HCT116 (cell line): ENCODE data around the gene COMMD3. TPM values are rescaled to one million over a fixed set of nuclear protein-coding genes. Genes with fewer than 3 reads are reported as not detected.

Experiments used
- ATAC-seq: fragments of 200-7000 bp; cut with Tn5 transposase; 2 replicates; pipeline ENCODE4 v1.9.1; 2020; ENCODE audit warnings: mild to moderate bottlenecking, moderate library complexity
- BruUV-seq: library from RNA; stranded (reverse); fragments of 400-500 nt; replicated peaks from 2 replicates; lab custom pipeline; 2021; lab: Mats Ljungman, UMichigan
- CTCF ChIA-PET: fragments of 300-600 bp; sonication (Branson Sonifier 250); formaldehyde crosslinking; loops from one replicate; lab custom pipeline; 2021; ENCODE audit warnings: antibody characterized with exemption; lab: Charles Lee
- POLR2A ChIA-PET: fragments of 300-600, 350-600 bp; sonication (Branson Sonifier 250); formaldehyde crosslinking; loops from one replicate; lab custom pipeline; 2021; ENCODE audit warnings: antibody characterized with exemption; lab: Charles Lee
- RAD21 ChIA-PET, 2 experiments: fragments of 300-600 bp; sonication (Branson Sonifier 250); formaldehyde crosslinking; loops; one replicate each; lab custom pipeline; 2023; ENCODE audit warnings: low total read pairs in 2 of 2; ENCODE audit not compliant: uncharacterized antibody in 2 of 2, unreplicated experiment in 2 of 2, low non-redundant PET in 1 of 2; lab: Charles Lee
- DNase-seq: peaks from one replicate; pipeline ENCODE4 v3.0.0-alpha.2; 2010; ENCODE audit warnings: low read depth, low spot score
- H2AFZ ChIP-seq: fragments of 200-600 bp; shearing (Covaris generic), sonication (generic); 2 replicates; pipeline ENCODE4 v1.6.1; 2017; ENCODE audit warnings: low read depth, mixed run types, mixed read lengths, antibody characterized with exemption, low read length; ENCODE audit not compliant: poor library complexity, severe bottlenecking
- H3K27ac ChIP-seq: 2 replicates; pipeline ENCODE4 v1.5.1; 2012; ENCODE audit warnings: low read depth, low read length
- H3K27me3 ChIP-seq: fragments of 200-600 bp; sonication (generic); 2 replicates; pipeline ENCODE4 v1.6.1; 2016; ENCODE audit warnings: mixed run types, low read length, mixed read lengths; ENCODE audit not compliant: insufficient read depth
- H3K36me3 ChIP-seq, 2 experiments: fragments of 200-500 bp in 1 of 2; fragments of 200-600 bp in 1 of 2; sonication (Bioruptor generic) in 1 of 2; sonication (generic) in 1 of 2; 2 replicates each; pipeline versions ENCODE4 v1.5.1 to v1.6.1; 2014 to 2016; ENCODE audit warnings: low read length in 2 of 2, inconsistent platforms in 1 of 2, mixed read lengths in 1 of 2, mixed run types in 1 of 2; ENCODE audit not compliant: insufficient read depth in 2 of 2, control insufficient read depth in 1 of 2
- H3K4me1 ChIP-seq, 2 experiments: fragments of 200-600 bp in 1 of 2; sonication (generic) in 1 of 2; 2 replicates each; pipeline versions ENCODE4 v1.5.1 to v1.6.1; 2012 to 2017; ENCODE audit warnings: low read length in 2 of 2, inconsistent platforms in 1 of 2, mild to moderate bottlenecking in 1 of 2, mixed read lengths in 1 of 2, mixed run types in 1 of 2, moderate library complexity in 1 of 2; ENCODE audit not compliant: insufficient read depth in 2 of 2, control insufficient read depth in 1 of 2
- H3K4me2 ChIP-seq: fragments of 200-600 bp; sonication (generic); 2 replicates; pipeline ENCODE4 v1.6.1; 2017; ENCODE audit warnings: mixed run types, low read length, mixed read lengths
- H3K4me3 ChIP-seq, 2 experiments: fragments of 200-600 bp in 1 of 2; sonication (generic) in 1 of 2; replicated peaks in 1 of 2; 2 replicates each; pipeline ENCODE4 v1.5.1; 2011 to 2016; ENCODE audit warnings: low read length in 2 of 2, control low read depth in 1 of 2, low read depth in 1 of 2, mild to moderate bottlenecking in 1 of 2, mixed read lengths in 1 of 2, mixed run types in 1 of 2
- H3K79me2 ChIP-seq: fragments of 200-600 bp; sonication (generic); 2 replicates; pipeline ENCODE4 v1.6.1; 2017; ENCODE audit warnings: mild to moderate bottlenecking, mixed run types, low read length, moderate library complexity, mixed read lengths; ENCODE audit not compliant: insufficient read depth
- H3K9ac ChIP-seq: fragments of 200-600 bp; sonication (generic); 2 replicates; pipeline ENCODE4 v1.6.1; 2016; ENCODE audit warnings: low read length, mixed read lengths
- H3K9me2 ChIP-seq: fragments of 200-600 bp; sonication (generic), shearing (Covaris generic); 2 replicates; pipeline ENCODE4 v1.6.1; 2017; ENCODE audit warnings: mixed run types, mild to moderate bottlenecking, moderate library complexity; ENCODE audit not compliant: insufficient read depth
- H3K9me3 ChIP-seq, 2 experiments: fragments of 200-500 bp in 1 of 2; fragments of 200-600 bp in 1 of 2; sonication (Bioruptor generic) in 1 of 2; sonication (generic) in 1 of 2; 2 replicates each; pipeline ENCODE4 v1.6.1; 2014 to 2017; ENCODE audit warnings: low read length in 2 of 2, mixed read lengths in 2 of 2, inconsistent platforms in 1 of 2, low read depth in 1 of 2, mild to moderate bottlenecking in 1 of 2, mixed run types in 1 of 2, moderate library complexity in 1 of 2; ENCODE audit not compliant: control insufficient read depth in 1 of 2, insufficient read depth in 1 of 2
- H4K20me1 ChIP-seq: fragments of 200-600 bp; sonication (generic), shearing (Covaris generic); 2 replicates; pipeline ENCODE4 v1.6.1; 2017; ENCODE audit warnings: mixed run types, mild to moderate bottlenecking, moderate library complexity; ENCODE audit not compliant: insufficient read depth
- CBX3 ChIP-seq: IDR thresholded peaks from 2 replicates; pipeline ENCODE4 v1.6.1; 2012; ENCODE audit warnings: low read depth
- EGR1 ChIP-seq: IDR thresholded peaks from 2 replicates; pipeline ENCODE4 v1.6.1; 2012; ENCODE audit warnings: low read depth
- ELF1 ChIP-seq: IDR thresholded peaks from 2 replicates; pipeline ENCODE4 v1.6.1; 2012; ENCODE audit warnings: low read depth, borderline replicate concordance
- EZH2 ChIP-seq: fragments of 200-600 bp; sonication (generic); IDR thresholded peaks from 2 replicates; pipeline ENCODE4 v1.6.1; 2017; ENCODE audit warnings: antibody characterized with exemption, mixed run types
- EZH2phosphoT487 ChIP-seq: fragments of 200-600 bp; IDR thresholded peaks from 2 replicates; pipeline ENCODE4 v1.6.1; 2018; ENCODE audit warnings: antibody characterized with exemption, borderline replicate concordance
- FOSL1 ChIP-seq: IDR thresholded peaks from 2 replicates; pipeline ENCODE4 v1.6.1; 2012; ENCODE audit warnings: low read depth
- JUND ChIP-seq: IDR thresholded peaks from 2 replicates; pipeline ENCODE4 v1.6.1; 2012
- POLR2AphosphoS5 ChIP-seq: IDR thresholded peaks from 2 replicates; pipeline ENCODE4 v1.6.1; 2011; ENCODE audit warnings: mild to moderate bottlenecking, low read depth, low read length, moderate library complexity
- RAD21 ChIP-seq: IDR thresholded peaks from 2 replicates; pipeline ENCODE4 v1.6.1; 2012; ENCODE audit warnings: low read depth, mild to moderate bottlenecking
- REST ChIP-seq: IDR thresholded peaks from 2 replicates; pipeline ENCODE4 v1.6.1; 2012; ENCODE audit warnings: low read depth
- SIN3A ChIP-seq: IDR thresholded peaks from 2 replicates; pipeline ENCODE4 v1.6.1; 2012; ENCODE audit warnings: low read depth
- SP1 ChIP-seq: IDR thresholded peaks from 2 replicates; pipeline ENCODE4 v1.6.1; 2012; ENCODE audit warnings: low read depth
- SRF ChIP-seq: IDR thresholded peaks from 2 replicates; pipeline ENCODE4 v1.6.1; 2012; ENCODE audit warnings: low read depth
- TCF7L2 ChIP-seq: IDR thresholded peaks from 2 replicates; pipeline ENCODE4 v1.7.0; 2011; ENCODE audit warnings: borderline replicate concordance, inconsistent platforms; ENCODE audit not compliant: insufficient read depth, insufficient read length; ENCODE audit errors: extremely low read depth
- YY1 ChIP-seq: IDR thresholded peaks from 2 replicates; pipeline ENCODE4 v1.6.1; 2011; ENCODE audit warnings: low read length, low read depth, moderate library complexity, mild to moderate bottlenecking; ENCODE audit not compliant: insufficient replicate concordance; ENCODE audit errors: extremely low read depth
- ZFX ChIP-seq: fragments of 450-650 bp; IDR thresholded peaks from 2 replicates; pipeline ENCODE4 v1.6.1; 2017
- ZNF274 ChIP-seq: fragments of 200-500 bp; sonication (Bioruptor generic); IDR thresholded peaks from 2 replicates; pipeline ENCODE4 v1.6.1; 2014; ENCODE audit warnings: mild to moderate bottlenecking, low read depth, low read length, inconsistent platforms
- intact Hi-C: fragments of 100-400 bp; cut with micrococcal nuclease; formaldehyde crosslinking; loops from 2 replicates; pipeline ENCODE4 v1.10.0; 2022
- total RNA-seq: library from RNA; stranded (reverse); gene quantifications from one replicate; pipeline ENCODE4 v1.2.1, GENCODE V29; 2021; ENCODE audit not compliant: unreplicated experiment
- TF ChIP-seq, protein P1 (sequence below), 3 experiments: fragments of 200-600 bp in 1 of 3; sonication (generic) in 1 of 3; IDR thresholded peaks in 2 of 3; conservative IDR thresholded peaks in 1 of 3; 2 replicates each; pipeline ENCODE4 v1.5.1; 2012 to 2017; ENCODE audit warnings: low read depth in 2 of 3, low read length in 2 of 3, antibody characterized with exemption in 1 of 3, borderline replicate concordance in 1 of 3, control low read depth in 1 of 3, mild to moderate bottlenecking in 1 of 3, mixed read lengths in 1 of 3, mixed run types in 1 of 3, moderate library complexity in 1 of 3; ENCODE audit not compliant: insufficient read depth in 1 of 3

COMMD3 gene
- total RNA-seq, 1 experiment from 2014 or later: 43.0 TPM

DNA sequence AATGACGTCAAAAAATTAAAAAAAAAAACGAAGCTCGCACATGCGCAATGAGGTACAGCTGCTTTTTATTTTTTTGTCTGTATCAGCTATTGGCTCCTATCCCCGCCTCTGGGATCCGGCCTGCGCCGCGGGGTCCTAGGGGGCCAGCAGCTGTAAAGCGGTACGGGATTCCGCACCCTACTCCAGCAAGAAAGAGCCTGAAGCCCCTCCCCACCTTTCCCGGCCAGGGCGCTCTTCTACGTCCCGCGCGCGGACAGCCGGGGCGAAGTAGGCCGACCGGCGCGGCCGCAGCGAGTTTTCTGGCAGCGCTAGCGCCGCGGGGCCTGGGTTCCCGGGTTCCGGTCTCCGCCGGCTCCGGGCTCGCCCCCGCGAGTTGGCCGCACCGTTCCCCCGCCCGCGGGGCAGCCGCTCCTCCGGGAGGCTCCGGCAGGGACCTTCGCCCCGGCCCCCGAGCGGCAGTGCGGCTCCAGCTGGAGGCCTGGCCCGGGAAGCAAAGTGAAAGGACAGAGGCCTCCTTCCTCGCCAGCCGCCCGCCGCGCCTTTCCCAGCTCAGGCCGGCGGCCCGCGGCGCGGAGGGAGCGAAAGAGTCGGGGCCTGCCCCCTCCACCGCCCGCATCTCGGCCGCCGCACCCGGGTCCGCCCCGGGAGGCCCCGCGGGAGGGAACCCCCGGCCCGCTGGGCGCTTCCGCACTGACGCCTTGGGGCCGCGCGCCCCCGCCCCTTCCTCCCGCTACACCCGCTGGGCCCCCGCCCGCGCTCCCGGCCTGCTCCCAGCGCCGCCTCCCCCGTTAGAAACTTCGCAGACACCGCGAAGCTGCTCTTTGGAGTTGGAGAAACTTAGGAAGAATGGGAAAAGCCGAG, 24.4 kb downstream of the COMMD3 start (continued):
- TF ChIP-seq TCF7L2: no peak
- TF ChIP-seq SP1: no peak; the same call in 1 of the 2 replicates
- TF ChIP-seq EZH2: no peak
- no peak for TF ChIP-seq ZNF274
- TF ChIP-seq YY1: peak; percentile 11

- Histone ChIP-seq H3K4me2 (peak overlapping the region; percentile 94), H3K27me3 (peaks cover 11% of the 10 kb centered on the region; the same call in 1 of the 2 replicates), H3K4me3 (peak overlapping the region; percentile 57 to 67), H3K4me1 (peaks cover 3 to 16% of the 10 kb centered on the region in 2 experiments; a peak in 2 of 4 replicates), H2AFZ (no peak overlapping the region), H3K36me3 (no peaks in the 10 kb centered on the region), H3K27ac (peak overlapping the region; percentile 89), H3K79me2 (no peaks in the 10 kb centered on the region), H4K20me1 (no peaks in the 10 kb centered on the region), H3K9me2 (no peaks in the 10 kb centered on the region), H3K9ac (peak overlapping the region; percentile 72), H3K9me3 (no peaks in the 10 kb centered on the region)
- ChIA-PET POLR2A (interaction anchor here (1.6 to 1.7 kb wide), 2 partner anchors 9 to 96 kb away, joined by 4 read pairs; no protein-coding TSS in a partner anchor), CTCF (interaction anchor here (1.0 kb wide), 1 partner anchor 647 kb away, joined by 3 read pairs; no protein-coding TSS in a partner anchor), RAD21 (no interaction called here)
- intact Hi-C loops: no loop called here
- no peak for DNase-seq
- TF ChIP-seq CBX3 (no peak), REST (no peak), YY1 (no peak), FOSL1 (no peak), EZH2phosphoT487 (no peak), SRF (no peak), SIN3A (no peak), ZNF274 (no peak), JUND (no peak), ZFX (no peak), ELF1 (no peak), EGR1 (no peak), POLR2AphosphoS5 (no peak), RAD21 (no peak)
- TF ChIP-seq, protein P1, sequence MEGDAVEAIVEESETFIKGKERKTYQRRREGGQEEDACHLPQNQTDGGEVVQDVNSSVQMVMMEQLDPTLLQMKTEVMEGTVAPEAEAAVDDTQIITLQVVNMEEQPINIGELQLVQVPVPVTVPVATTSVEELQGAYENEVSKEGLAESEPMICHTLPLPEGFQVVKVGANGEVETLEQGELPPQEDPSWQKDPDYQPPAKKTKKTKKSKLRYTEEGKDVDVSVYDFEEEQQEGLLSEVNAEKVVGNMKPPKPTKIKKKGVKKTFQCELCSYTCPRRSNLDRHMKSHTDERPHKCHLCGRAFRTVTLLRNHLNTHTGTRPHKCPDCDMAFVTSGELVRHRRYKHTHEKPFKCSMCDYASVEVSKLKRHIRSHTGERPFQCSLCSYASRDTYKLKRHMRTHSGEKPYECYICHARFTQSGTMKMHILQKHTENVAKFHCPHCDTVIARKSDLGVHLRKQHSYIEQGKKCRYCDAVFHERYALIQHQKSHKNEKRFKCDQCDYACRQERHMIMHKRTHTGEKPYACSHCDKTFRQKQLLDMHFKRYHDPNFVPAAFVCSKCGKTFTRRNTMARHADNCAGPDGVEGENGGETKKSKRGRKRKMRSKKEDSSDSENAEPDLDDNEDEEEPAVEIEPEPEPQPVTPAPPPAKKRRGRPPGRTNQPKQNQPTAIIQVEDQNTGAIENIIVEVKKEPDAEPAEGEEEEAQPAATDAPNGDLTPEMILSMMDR (IDR thresholded peaks at IDR 0.05 in 2 of 3, conservative IDR thresholded peaks at IDR 0.05 in 1 of 3; ENCODE audit: borderline replicate concordance in 1 of 3, insufficient read depth in 1 of 3, low read depth in 2 of 3, low read length in 2 of 3): no peak
- TSS peak; percentile 79 for BruUV-seq
- peak; percentile 50 for ATAC-seq
These were observed 25.2 kb downstream of the COMMD3 start for GRCh38 chr10:22341190-22341925.
